ENCODE measurements around the gene NXPH3.

The NXPH3 gene

DNA sequence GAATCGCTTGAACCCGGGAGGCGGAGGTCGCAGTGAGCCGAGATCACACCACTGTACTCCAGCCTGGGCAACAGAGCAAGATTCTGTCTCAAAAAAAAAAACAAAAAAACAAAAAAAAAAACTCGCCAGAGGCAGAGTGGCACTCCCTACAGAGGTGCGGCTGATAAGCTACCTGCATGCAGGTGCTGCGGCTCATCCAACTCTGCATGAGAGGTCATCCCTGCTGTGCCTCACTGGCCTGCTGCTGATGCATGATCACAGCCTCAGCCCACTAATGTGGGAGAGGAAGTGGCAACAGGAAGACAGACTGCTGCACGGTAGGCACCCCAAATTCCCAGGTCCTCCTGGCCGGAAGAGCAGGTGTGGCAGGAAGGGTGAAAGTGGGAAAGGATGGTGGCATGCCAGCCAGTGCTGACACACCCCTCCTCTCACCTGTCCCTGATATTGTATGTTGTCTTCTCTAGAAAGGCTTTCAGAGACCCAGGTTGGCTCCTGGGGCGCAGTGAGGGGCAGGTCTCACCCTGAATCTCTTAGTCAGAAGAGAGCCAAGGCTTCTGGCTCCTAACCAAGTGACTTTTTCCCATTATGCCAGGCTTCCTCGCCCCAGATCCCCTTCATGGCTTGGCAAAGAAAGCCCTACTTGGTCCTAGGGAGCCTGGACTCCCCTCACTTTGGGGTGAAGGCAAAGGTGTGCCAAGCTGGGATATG lies 11.8 kb downstream of the NXPH3 start:
- TF ChIP-seq PAX5 (IDR thresholded peaks at IDR 0.05; ENCODE audit: insufficient read depth, low read length, severe bottlenecking) (no peak), POLR2A (IDR thresholded peaks at IDR 0.05; ENCODE audit: low read depth, low read length) (no peak), SPI1 (IDR thresholded peaks at IDR 0.05; ENCODE audit: low read depth, low read length) (no peak), POU2F2 (IDR thresholded peaks at IDR 0.05; ENCODE audit: low read depth, low read length) (no peak), TAF1 (IDR thresholded peaks at IDR 0.05; ENCODE audit: low read depth, low read length) (no peak), POLR2AphosphoS5 (IDR thresholded peaks at IDR 0.05; ENCODE audit: low read depth, low read length) (no peak)
- DNase-seq (ENCODE audit: insufficient read length, low spot score) (no peak), FAIRE-seq (no peak)

- no peak for TF ChIP-seq POLR2AphosphoS5 (IDR thresholded peaks at IDR 0.05; ENCODE audit: low read depth, low read length)
- TF ChIP-seq POLR2A (IDR thresholded peaks at IDR 0.05; ENCODE audit: low read depth, low read length), result no peak
- DNase-seq (ENCODE audit: insufficient read length, low spot score), result no peak
- no peak for FAIRE-seq
Measured at GRCh38 chr17:49588312-49588711, 12.6 kb downstream of the NXPH3 start.

- TF ChIP-seq TAF1 (IDR thresholded peaks at IDR 0.05; ENCODE audit: low read depth, low read length) (no peak), PAX5 (IDR thresholded peaks at IDR 0.05; ENCODE audit: insufficient read depth, low read length, severe bottlenecking) (no peak), SPI1 (IDR thresholded peaks at IDR 0.05; ENCODE audit: low read depth, low read length) (no peak), POLR2A (IDR thresholded peaks at IDR 0.05; ENCODE audit: low read depth, low read length) (no peak), POU2F2 (IDR thresholded peaks at IDR 0.05; ENCODE audit: low read depth, low read length) (no peak), POLR2AphosphoS5 (IDR thresholded peaks at IDR 0.05; ENCODE audit: low read depth, low read length) (no peak)
- DNase-seq (ENCODE audit: insufficient read length, low spot score) (no peak), FAIRE-seq (no peak)
Measured at GRCh38 chr17:49588726-49589576, 13.3 kb downstream of the NXPH3 start.

- FAIRE-seq (no peak), DNase-seq (ENCODE audit: insufficient read length, low spot score) (no peak)
- TF ChIP-seq PAX5 (IDR thresholded peaks at IDR 0.05; ENCODE audit: insufficient read depth, low read length, severe bottlenecking) (no peak), SPI1 (IDR thresholded peaks at IDR 0.05; ENCODE audit: low read depth, low read length) (no peak), POU2F2 (IDR thresholded peaks at IDR 0.05; ENCODE audit: low read depth, low read length) (no peak), POLR2A (IDR thresholded peaks at IDR 0.05; ENCODE audit: low read depth, low read length) (no peak), POLR2AphosphoS5 (IDR thresholded peaks at IDR 0.05; ENCODE audit: low read depth, low read length) (no peak), TAF1 (IDR thresholded peaks at IDR 0.05; ENCODE audit: low read depth, low read length) (no peak)
Measured at GRCh38 chr17:49589577-49589927, 13.9 kb downstream of the NXPH3 start.

GRCh38 chr17:49590874-49591273 lies 15.2 kb downstream of the NXPH3 start:
- DNase-seq (ENCODE audit: insufficient read length, low spot score) (no peak), FAIRE-seq (no peak)
- TF ChIP-seq SPI1 (IDR thresholded peaks at IDR 0.05; ENCODE audit: low read depth, low read length) (no peak), POU2F2 (IDR thresholded peaks at IDR 0.05; ENCODE audit: low read depth, low read length) (no peak)

DNA sequence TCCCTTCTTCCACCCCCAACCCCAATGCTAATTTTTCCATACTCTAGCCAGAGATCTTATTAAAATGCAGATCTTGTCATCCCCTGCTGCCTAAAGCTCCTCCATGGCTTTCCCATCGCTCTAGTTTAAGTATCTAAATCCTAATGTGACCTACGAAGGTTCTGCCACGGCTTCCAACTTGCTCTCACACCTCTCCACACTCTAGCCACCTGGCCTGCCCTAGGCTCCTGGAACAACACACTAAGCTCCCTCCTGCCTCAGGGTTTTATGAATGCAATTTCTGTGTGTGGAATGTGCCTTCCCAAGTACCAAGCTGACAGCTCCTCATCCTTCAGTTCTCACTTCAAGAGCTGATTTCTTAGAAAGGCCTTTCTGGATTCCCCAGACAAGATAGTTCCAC lies 16.6 kb downstream of the NXPH3 start:
- no peak for FAIRE-seq
- no peak for DNase-seq (ENCODE audit: insufficient read length, low spot score)
- TF ChIP-seq TAF1 (IDR thresholded peaks at IDR 0.05; ENCODE audit: low read depth, low read length) (no peak), SPI1 (IDR thresholded peaks at IDR 0.05; ENCODE audit: low read depth, low read length) (no peak), POU2F2 (IDR thresholded peaks at IDR 0.05; ENCODE audit: low read depth, low read length) (no peak), PAX5 (IDR thresholded peaks at IDR 0.05; ENCODE audit: insufficient read depth, low read length, severe bottlenecking) (no peak), POLR2AphosphoS5 (IDR thresholded peaks at IDR 0.05; ENCODE audit: low read depth, low read length) (no peak), POLR2A (IDR thresholded peaks at IDR 0.05; ENCODE audit: low read depth, low read length) (no peak)

GRCh38 chr17:49595328-49595727 lies 19.7 kb downstream of the NXPH3 start:
- DNase-seq (ENCODE audit: insufficient read length, low spot score), result no peak
- FAIRE-seq, result no peak
- TF ChIP-seq SPI1 (IDR thresholded peaks at IDR 0.05; ENCODE audit: low read depth, low read length), result no peak
- no peak for TF ChIP-seq PAX5 (IDR thresholded peaks at IDR 0.05; ENCODE audit: insufficient read depth, low read length, severe bottlenecking)
- TF ChIP-seq TAF1 (IDR thresholded peaks at IDR 0.05; ENCODE audit: low read depth, low read length), result no peak
- TF ChIP-seq POLR2AphosphoS5 (IDR thresholded peaks at IDR 0.05; ENCODE audit: low read depth, low read length), result no peak

GRCh38 chr17:49595980-49596379 lies 20.3 kb downstream of the NXPH3 start:
- TF ChIP-seq POLR2A (IDR thresholded peaks at IDR 0.05; ENCODE audit: low read depth, low read length), result no peak
- TF ChIP-seq SPI1 (IDR thresholded peaks at IDR 0.05; ENCODE audit: low read depth, low read length), result no peak
- TF ChIP-seq PAX5 (IDR thresholded peaks at IDR 0.05; ENCODE audit: insufficient read depth, low read length, severe bottlenecking), result no peak
- no peak for TF ChIP-seq POU2F2 (IDR thresholded peaks at IDR 0.05; ENCODE audit: low read depth, low read length)
- no peak for DNase-seq (ENCODE audit: insufficient read length, low spot score)
- no peak for FAIRE-seq

- FAIRE-seq (no peak), DNase-seq (ENCODE audit: insufficient read length, low spot score) (no peak)
- TF ChIP-seq PAX5 (IDR thresholded peaks at IDR 0.05; ENCODE audit: insufficient read depth, low read length, severe bottlenecking), result no peak
- TF ChIP-seq POU2F2 (IDR thresholded peaks at IDR 0.05; ENCODE audit: low read depth, low read length), result no peak
- no peak for TF ChIP-seq POLR2A (IDR thresholded peaks at IDR 0.05; ENCODE audit: low read depth, low read length)
- no peak for TF ChIP-seq SPI1 (IDR thresholded peaks at IDR 0.05; ENCODE audit: low read depth, low read length)
- no peak for TF ChIP-seq TAF1 (IDR thresholded peaks at IDR 0.05; ENCODE audit: low read depth, low read length)
- TF ChIP-seq POLR2AphosphoS5 (IDR thresholded peaks at IDR 0.05; ENCODE audit: low read depth, low read length), result no peak
Measured at GRCh38 chr17:49596613-49597244, 21.1 kb downstream of the NXPH3 start.

All from GM12891 (cell line).